DMS79 (cell line): ENCODE data around the gene DPH2.
A peak's percentile ranks its signal among the peaks of the same experiment; 100 is the strongest.

Source experiments
- DNase-seq: peaks from one replicate; lab custom pipeline; 2025; lab: John Stamatoyannopoulos, UW

DPH2 gene

DNA sequence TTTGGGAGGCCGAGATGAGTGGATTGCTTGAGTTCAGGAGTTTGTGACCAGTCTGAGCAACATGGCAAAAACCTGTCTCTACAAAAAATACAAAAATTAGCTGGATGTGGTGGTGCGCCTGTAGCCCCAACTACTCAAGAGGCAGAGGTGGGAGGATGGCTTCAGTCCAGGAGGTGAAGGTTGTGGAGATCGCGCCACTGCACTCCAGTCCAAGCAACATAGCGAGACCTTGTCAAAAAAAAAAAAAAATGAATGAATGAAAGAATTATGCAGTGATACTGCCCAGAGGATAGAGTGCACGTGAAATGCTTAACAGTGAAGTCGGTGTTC is 429 bp upstream of the DPH2 start:
- no peak for DNase-seq

DNA sequence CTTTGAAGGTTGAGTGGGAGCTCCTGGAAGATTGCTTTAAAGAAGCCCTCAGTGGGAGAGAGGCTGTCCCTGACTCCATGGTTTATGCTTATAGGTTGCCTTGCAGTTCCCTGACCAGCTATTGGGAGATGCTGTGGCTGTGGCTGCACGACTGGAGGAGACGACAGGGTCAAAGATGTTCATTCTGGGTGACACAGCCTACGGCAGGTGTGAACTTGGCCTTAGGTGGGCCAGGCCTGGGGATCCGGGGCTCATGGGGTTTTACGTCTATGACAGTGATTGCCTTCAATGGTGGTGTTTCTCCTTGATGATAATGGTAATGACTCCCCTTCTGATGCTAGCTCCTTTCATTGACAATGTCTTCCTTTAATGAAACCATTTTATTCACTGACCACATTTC is 692 bp downstream of the DPH2 start:
- DNase-seq: no peak

DNA sequence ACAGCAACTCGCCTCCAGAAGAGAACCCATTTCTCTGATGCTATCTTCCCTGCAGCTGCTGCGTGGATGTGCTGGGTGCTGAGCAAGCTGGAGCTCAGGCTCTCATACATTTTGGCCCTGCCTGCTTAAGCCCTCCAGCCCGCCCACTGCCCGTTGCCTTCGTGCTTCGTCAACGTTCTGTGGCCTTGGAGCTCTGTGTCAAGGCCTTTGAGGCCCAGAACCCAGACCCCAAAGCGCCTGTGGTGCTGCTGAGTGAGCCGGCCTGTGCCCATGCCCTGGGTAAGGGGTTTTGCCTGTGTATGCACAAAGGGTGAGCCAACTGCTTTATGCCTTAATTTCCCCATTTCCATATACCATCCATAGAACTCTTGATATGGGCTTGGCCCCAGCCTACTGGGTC is 1.1 kb downstream of the DPH2 start:
- no peak for DNase-seq

- DNase-seq: no peak
These were observed 1.6 kb downstream of the DPH2 start for GRCh38 chr1:43971336-43971980.

GRCh38 chr1:43973981-43974442 is 4.2 kb downstream of the DPH2 start:
- peak; percentile 57 for DNase-seq

- DNase-seq: peak; percentile 87
These were observed 4.8 kb downstream of the DPH2 start, which contains the start of gene ATP6V0B for GRCh38 chr1:43974443-43975248. ATP6V0B (plus strand) TSS chr1:43974960; CDS start chr1:43975041, 81 bp downstream.

GRCh38 chr1:43975249-43975961 is 5.6 kb downstream of the DPH2 start:
- DNase-seq: no peak

DNA sequence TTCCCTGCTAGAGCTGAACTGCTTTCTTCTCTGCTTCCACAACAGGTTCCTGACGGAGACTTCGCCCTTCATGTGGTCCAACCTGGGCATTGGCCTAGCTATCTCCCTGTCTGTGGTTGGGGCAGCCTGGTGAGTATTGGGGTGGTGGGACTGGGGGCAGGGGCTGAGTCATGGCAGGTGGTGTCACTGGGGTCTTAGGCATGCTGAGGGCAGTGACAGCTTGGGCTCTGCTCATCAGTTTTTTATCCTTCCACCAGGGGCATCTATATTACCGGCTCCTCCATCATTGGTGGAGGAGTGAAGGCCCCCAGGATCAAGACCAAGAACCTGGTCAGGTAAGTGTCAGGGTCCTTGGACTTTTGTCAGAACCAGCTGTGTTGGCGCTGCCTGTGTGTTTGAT is 6.2 kb downstream of the DPH2 start:
- no peak for DNase-seq

- no peak for DNase-seq
These were observed 7.1 kb downstream of the DPH2 start for GRCh38 chr1:43976890-43977289.

DNA sequence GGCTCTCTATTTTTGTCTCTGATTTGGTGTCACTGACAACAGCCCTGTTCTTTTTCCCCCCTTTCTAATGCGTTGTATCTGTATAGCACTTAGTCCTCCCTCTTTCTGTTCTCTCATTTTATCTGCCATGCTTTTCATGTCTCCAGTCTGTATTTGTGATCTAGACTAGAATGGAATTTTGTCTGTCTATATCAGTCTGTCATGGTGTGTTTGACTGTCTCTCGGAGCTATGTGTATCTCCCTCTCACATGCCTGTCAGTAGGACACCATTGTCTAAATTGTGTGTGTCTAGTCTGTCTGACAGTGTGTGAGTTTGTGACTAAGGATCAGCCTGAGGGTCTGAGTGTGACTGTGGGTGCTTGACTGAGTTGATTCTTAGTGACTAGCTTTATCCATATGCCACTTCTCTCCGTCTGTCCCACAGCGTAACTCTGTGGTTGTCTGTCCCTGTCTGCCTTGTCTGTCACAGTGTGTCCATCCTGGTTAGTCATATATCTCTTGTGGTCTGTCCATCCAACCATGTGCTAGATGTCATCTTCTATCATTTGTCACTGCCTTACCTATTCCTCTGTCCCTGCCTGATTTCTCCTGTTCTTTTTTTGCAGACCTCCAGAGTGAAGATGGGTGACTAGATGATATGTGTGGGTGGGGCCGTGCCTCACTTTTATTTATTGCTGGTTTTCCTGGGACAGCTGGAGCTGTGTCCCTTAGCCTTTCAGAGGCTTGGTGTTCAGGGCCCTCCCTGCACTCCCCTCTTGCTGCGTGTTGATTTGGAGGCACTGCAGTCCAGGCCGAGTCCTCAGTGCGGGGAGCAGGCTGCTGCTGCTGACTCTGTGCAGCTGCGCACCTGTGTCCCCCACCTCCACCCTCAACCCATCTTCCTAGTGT is 7.8 kb downstream of the DPH2 start:
- DNase-seq: no peak

DNA sequence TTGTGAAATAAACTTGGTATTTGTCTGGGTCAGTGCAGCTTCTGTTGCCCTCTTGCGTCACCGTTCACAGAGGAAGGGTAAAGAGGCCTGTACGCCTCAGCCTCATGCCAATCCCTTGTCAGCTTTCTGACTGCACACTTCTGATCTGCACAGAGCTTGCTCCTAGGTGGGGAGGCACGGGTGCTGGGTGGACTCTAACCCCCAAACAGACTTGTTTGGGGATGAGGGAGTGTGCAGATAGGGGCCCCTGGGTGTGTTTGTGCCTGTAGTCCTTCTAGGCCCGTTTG is 8.4 kb downstream of the DPH2 start:
- DNase-seq: no peak

- no peak for DNase-seq
These were observed 8.9 kb downstream of the DPH2 start, which contains the start of gene B4GALT2 for GRCh38 chr1:43978551-43979260. B4GALT2 (plus strand) TSS chr1:43979210; CDS start chr1:43981161, 1,951 bp downstream.

DNA sequence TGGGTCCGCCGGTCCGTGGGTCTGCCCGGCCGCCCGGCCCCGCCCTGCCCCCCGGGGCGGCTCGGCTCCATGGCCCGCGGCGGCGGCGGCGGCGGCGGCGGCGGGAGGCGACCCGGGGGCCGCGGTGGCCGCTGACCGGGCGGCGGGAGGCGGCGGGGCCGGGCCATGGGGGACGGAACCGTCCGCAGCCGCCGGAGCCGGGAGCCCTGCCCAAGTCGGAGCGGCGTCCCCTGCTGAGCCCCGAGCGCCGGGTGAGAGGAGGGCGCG is 9.4 kb downstream of the DPH2 start:
- DNase-seq: no peak

DNA sequence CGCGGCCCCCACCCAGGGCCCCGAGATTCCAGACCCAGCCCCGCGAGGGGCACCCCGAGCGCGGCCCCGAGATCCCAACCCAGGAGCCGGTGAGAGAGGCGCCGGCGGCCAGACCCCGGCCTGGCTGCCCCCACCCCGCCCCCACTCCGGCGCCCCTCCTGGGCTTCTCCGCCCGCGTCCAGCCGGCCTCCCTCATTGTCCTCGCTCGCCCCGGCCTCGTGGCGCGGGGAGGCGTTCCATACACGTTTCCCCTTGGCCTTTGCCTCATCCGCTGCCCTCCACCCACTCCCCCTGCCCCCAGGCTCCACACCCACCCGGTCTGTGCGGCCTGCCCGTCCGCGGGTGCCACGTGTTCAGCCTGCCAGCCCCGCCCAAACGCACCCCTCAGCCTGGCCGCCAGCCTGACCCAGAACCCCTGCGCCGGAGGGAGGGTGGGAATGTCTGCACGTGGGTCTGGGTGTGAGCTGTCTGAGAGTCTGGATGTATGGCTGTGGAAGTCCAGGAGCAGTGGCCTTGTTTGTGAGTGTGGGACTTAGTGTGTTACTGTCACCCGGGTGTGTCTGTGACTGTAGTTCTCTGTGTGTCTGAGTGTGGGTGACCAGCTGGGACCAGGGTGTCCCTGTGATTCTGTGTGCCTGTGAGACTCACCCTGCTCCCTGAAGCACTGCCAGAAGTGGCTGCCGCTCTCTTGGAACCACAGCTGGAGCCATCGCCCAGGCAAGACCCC is 9.9 kb downstream of the DPH2 start:
- no peak for DNase-seq

GRCh38 chr1:43980255-43981134 is 10.7 kb downstream of the DPH2 start:
- no peak for DNase-seq

DNA sequence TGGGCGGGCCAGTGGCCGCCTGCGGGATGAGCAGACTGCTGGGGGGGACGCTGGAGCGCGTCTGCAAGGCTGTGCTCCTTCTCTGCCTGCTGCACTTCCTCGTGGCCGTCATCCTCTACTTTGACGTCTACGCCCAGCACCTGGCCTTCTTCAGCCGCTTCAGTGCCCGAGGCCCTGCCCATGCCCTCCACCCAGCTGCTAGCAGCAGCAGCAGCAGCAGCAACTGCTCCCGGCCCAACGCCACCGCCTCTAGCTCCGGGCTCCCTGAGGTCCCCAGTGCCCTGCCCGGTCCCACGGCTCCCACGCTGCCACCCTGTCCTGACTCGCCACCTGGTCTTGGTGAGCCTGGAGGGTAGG is 11.3 kb downstream of the DPH2 start:
- no peak for DNase-seq

- DNase-seq: no peak
These were observed 11.8 kb downstream of the DPH2 start for GRCh38 chr1:43981636-43982035.

GRCh38 chr1:43982241-43982640 is 12.4 kb downstream of the DPH2 start:
- no peak for DNase-seq

DNA sequence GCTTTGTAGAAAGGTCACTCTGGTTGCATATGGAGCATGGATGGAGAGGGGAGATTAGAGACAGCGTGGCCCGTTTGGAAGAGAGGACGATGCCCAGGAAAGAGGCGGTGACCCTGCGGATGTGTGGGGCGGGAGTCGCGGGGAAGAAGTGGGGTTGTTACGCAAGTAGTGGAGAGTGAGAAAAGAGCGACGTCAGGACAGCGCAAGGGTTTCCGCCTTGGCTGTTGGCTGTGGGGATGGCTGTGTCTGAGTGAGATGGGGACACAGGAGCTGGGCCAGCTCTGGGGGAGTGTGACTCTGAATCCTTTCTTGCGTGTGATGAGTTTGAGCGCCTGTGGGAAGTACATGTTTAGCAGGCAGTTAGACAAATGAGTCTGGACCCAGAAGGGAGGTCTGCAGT is 13.0 kb downstream of the DPH2 start:
- no peak for DNase-seq

GRCh38 chr1:43983253-43983899 is 13.6 kb downstream of the DPH2 start:
- no peak for DNase-seq
